ENCODE results near the gene MPP4.

DNA sequence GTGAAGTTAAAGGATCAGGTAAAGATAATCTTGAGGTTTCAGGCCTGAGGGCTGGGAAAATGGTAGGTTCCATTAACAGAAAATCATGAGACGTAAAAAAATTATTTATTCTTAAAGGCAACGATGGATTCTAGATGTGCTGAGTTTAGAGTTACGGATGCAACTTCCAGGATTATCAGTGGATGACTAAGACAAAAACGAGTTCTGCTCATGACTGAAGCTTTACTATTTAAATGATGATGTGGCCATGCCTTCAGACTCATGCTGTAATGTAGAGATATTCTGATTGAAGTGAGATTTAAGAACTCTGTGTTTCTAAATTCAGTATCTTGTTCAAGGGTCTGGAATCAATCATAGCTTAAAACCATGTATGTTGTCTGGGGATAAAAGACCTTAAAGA, 60.1 kb downstream of the MPP4 start:
- TF ChIP-seq, protein P1, sequence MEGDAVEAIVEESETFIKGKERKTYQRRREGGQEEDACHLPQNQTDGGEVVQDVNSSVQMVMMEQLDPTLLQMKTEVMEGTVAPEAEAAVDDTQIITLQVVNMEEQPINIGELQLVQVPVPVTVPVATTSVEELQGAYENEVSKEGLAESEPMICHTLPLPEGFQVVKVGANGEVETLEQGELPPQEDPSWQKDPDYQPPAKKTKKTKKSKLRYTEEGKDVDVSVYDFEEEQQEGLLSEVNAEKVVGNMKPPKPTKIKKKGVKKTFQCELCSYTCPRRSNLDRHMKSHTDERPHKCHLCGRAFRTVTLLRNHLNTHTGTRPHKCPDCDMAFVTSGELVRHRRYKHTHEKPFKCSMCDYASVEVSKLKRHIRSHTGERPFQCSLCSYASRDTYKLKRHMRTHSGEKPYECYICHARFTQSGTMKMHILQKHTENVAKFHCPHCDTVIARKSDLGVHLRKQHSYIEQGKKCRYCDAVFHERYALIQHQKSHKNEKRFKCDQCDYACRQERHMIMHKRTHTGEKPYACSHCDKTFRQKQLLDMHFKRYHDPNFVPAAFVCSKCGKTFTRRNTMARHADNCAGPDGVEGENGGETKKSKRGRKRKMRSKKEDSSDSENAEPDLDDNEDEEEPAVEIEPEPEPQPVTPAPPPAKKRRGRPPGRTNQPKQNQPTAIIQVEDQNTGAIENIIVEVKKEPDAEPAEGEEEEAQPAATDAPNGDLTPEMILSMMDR (IDR thresholded peaks at IDR 0.05; ENCODE audit: poor library complexity, severe bottlenecking), result no peak
- no peak for TF ChIP-seq MXI1 (conservative IDR thresholded peaks at IDR 0.05; ENCODE audit: poor library complexity, severe bottlenecking)
- TF ChIP-seq POLR2AphosphoS5 (IDR thresholded peaks at IDR 0.05), result no peak
- no peak for TF ChIP-seq EZH2 (IDR thresholded peaks at IDR 0.05; ENCODE audit: borderline replicate concordance, insufficient read depth, low read length, poor library complexity, severe bottlenecking)
- TF ChIP-seq EP300 (conservative IDR thresholded peaks at IDR 0.05; ENCODE audit: poor library complexity, severe bottlenecking), result no peak
